Neutrophil (primary cell): Measurements from ENCODE around the gene PREB.
A peak's percentile ranks its signal among the peaks of the same experiment; 100 is the strongest.

Experiments
- H3K27ac ChIP-seq: fragments of 200-600 bp; sonication (generic); 2 replicates; pipeline ENCODE4 v1.5.1; 2016; ENCODE audit warnings: mild to moderate bottlenecking, moderate library complexity
- H3K27me3 ChIP-seq: fragments of 200-600 bp; sonication (generic); 2 replicates; pipeline ENCODE4 v1.6.0; 2016; ENCODE audit warnings: mild to moderate bottlenecking
- H3K36me3 ChIP-seq: fragments of 200-600 bp; sonication (generic); 2 replicates; pipeline ENCODE4 v1.5.1; 2017
- H3K4me1 ChIP-seq, 2 experiments: fragments of 200-600 bp in 1 of 2; sonication (generic) in 1 of 2; 1 replicate in 1 of 2; 2 replicates in 1 of 2; pipeline versions ENCODE4 v1.5.1 to v1.6.1; 2013 to 2016; ENCODE audit warnings: low read depth in 1 of 2, low read length in 1 of 2, mild to moderate bottlenecking in 1 of 2, moderate library complexity in 1 of 2; ENCODE audit not compliant: control insufficient read depth in 1 of 2, insufficient read depth in 1 of 2
- H3K4me3 ChIP-seq, 2 experiments: fragments of 200-600 bp in 1 of 2; sonication (generic) in 1 of 2; 1 replicate in 1 of 2; 2 replicates in 1 of 2; pipeline ENCODE4 v1.5.1; 2013 to 2016; ENCODE audit warnings: low read depth in 1 of 2, low read length in 1 of 2, mild to moderate bottlenecking in 1 of 2, moderate library complexity in 1 of 2
- H3K9me3 ChIP-seq: fragments of 200-600 bp; sonication (generic); 2 replicates; pipeline ENCODE4 v1.5.1; 2016
- CTCF ChIP-seq: fragments of 200-600 bp; sonication (generic); IDR thresholded peaks from 2 replicates; pipeline ENCODE4 v1.5.1; 2016; ENCODE audit warnings: antibody characterized with exemption

PREB gene

GRCh38 chr2:27083410-27084296 lies 50.8 kb downstream of the PREB start:
- peaks cover 9% of the 10 kb centered on the region for H3K27me3 ChIP-seq
- H3K27ac ChIP-seq = no peak overlapping the region
- no peaks in the 10 kb centered on the region for H3K9me3 ChIP-seq
- no peak for TF ChIP-seq CTCF
- no peak overlapping the region for H3K4me3 ChIP-seq
- H3K36me3 ChIP-seq = no peaks in the 10 kb centered on the region
- peaks cover 64 to 65% of the 10 kb centered on the region in 2 experiments for H3K4me1 ChIP-seq

- Histone ChIP-seq H3K4me3 (no peak overlapping the region), H3K9me3 (no peaks in the 10 kb centered on the region), H3K36me3 (no peaks in the 10 kb centered on the region), H3K27me3 (peaks cover 17% of the 10 kb centered on the region), H3K27ac (peak overlapping the region; percentile 78), H3K4me1 (peaks cover 68 to 71% of the 10 kb centered on the region in 2 experiments)
- no peak for TF ChIP-seq CTCF
These were observed 51.5 kb downstream of the PREB start for GRCh38 chr2:27082773-27083409.

GRCh38 chr2:27081984-27082772 lies 52.3 kb downstream of the PREB start:
- Histone ChIP-seq H3K4me3 (peak overlapping the region in 1 of 2 experiments; percentile 49), H3K4me1 (peaks cover 66 to 67% of the 10 kb centered on the region in 2 experiments), H3K27ac (peak overlapping the region; percentile 78)

More at GRCh38 chr2:27081984-27082772, 52.3 kb downstream of the PREB start:
- Histone ChIP-seq H3K9me3 (no peaks in the 10 kb centered on the region), H3K27me3 (peaks cover 17% of the 10 kb centered on the region), H3K36me3 (no peaks in the 10 kb centered on the region)
- TF ChIP-seq CTCF = no peak
